Smooth muscle cell of the umbilical artery (primary cell): ENCODE measurements around the gene DBN1. TPM values are rescaled to one million over a fixed set of nuclear protein-coding genes. Genes with fewer than 3 reads are reported as not detected.

Experiments used
- total RNA-seq: library from RNA; depleted of rRNA; stranded (reverse); fragments of >200 nt; gene quantifications from 2 replicates; pipeline ENCODE4 v1.2.3, GENCODE V29; 2014

DBN1 gene
- total RNA-seq: 108 and 180 TPM in 2 replicates

GRCh38 chr5:177473443-177474001, at the start of gene DBN1:
Gene DBN1, minus strand, starts transcription at chr5:177473634. Its CDS starts 113 bp downstream, at chr5:177473521.

GRCh38 chr5:177516601-177517568, 43.5 kb upstream of the DBN1 start, which contains the start of gene DDX41:
Gene DDX41, minus strand, starts transcription at chr5:177516961. Its CDS starts 16 bp downstream, at chr5:177516945.

DNA sequence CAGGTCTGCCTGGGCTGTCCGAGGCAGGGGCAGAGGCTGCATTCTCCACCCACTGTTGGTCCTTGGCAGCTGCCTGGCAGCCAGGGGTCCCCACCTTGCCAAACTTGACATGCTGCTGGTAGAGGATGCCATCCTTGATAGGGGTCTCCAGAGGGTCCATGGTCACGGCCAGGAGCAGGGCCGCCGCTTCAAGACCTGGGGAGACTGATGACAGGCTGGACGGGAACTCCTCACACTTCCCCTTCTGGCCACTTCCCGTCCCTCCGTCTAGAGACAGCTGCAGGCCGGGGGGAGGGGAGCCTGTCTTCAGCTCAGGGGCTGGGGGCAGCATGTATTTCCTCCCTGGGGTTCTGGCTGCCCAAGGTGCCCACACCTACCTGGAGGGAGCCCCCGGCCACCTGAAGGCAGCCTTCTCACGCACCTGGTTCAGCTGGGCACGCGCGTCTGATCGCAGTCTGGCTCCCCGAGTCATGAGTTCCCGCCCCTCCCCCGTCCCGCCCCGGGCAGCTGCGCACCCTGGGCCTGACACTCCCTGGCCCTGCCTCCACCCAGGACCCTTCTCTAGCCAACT, 36.0 kb upstream of the DBN1 start, which contains the start of gene DOK3:
TSS of gene DOK3 (minus strand) at position 446 of the 571 bp plus-strand sequence. CDS start at position 160, 286 bp downstream.

DNA sequence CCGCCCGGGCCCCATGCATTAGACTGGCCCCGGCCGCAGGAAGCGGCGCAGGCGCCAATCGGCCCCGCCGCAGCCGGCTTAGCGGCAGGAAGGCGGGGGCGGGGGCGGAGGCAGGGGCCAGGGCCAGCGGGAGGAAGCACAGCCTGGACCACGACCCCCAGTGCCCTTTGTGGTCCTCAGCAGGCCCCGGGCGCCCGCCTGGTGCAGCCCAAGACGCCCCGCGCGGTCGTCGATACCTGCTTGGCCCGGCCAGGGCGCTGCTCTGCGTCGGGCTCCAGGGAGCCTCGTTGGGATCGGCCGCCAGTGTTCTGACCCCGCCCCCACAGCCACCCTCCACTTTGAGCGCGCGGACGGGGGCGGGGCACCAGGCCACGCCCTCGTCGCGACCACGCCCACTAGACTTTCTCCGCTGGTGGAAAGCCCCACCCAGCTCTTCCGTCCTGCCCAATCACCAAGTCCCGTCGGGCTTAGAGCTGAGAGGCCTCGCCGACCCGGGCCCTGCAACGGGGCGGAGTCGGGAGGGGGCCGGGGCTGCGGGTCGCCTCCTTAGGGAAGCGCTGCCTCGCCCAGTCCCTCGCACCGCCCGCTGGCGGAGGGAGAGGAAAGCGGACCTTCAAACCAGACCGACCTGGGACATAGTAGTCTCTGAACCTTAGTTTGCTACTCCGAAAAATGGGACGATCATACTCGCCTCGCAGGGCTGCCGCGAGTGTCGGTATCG, 24.0 kb upstream of the DBN1 start, which contains the start of gene PDLIM7:
TSS of gene PDLIM7 (minus strand) at position 313 of the 721 bp plus-strand sequence. CDS start 1,092 bp downstream, outside the sequence.

DNA sequence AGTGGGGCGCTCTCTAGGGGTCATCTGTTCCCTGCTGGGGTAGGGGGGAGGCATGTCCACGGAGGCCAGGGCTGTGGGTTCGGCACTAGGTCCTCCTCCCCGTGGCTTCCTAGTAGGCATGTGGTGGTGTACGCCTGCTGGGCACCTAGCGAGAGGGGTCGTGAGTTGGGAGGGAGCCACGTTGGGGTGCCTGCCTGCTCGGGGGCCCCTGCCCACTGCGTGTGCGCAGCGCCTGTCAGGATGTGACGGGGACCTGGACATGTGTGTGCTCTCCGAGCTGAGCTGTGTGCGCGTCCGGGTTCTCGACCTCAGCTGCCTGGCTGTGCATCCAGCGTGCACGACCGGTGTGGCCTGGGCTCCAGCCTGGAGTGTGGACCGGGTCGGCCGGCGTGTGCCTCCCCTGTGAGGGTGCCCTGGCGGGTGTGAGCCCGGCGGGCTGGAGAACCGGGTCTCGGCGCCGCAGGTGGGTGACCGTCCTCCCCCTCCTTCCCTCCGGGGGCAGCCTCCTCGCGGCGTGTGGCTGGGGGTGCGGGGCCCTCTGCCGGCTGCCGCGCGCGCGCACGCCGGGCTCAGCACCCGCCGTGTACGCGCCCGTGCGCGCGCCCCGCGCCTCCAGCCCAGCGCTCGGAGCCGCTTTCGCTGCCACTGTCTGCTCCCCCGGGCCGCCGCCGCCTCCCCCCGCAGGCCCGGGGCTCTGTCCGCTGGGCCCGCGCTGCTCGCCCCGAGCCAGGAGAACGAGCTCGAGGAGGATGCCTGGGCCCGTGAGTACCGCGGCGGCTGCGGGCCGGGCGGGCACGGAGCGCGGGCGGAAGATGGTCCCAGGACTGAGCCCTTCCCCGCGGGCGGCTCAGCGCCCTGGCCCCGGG, 27.0 kb downstream of the DBN1 start, which contains the start of gene PRR7:
TSS of gene PRR7 (plus strand) at position 615 of the 866 bp plus-strand sequence. CDS start 8,254 bp downstream, outside the sequence.

GRCh38 chr5:177426566-177427210, 46.7 kb downstream of the DBN1 start, which contains the start of gene GRK6:
Gene GRK6, plus strand, starts transcription at chr5:177426676. Its CDS starts 170 bp downstream, at chr5:177426846.

GRCh38 chr5:177409043-177409801, 64.2 kb downstream of the DBN1 start, which contains the start of gene F12:
Gene F12, minus strand, starts transcription at chr5:177409564. Its CDS starts 37 bp downstream, at chr5:177409527.

Other genes with a start within 250 kb of the DBN1 start
- gene RAB24, start 169.9 kb downstream of the DBN1 start, total RNA-seq: 17.9 and 25.5 TPM in 2 replicates
- 79.6 and 79.9 TPM in 2 replicates for gene PRELID1, start 169.8 kb downstream of the DBN1 start, total RNA-seq
- gene MXD3, start 161.7 kb downstream of the DBN1 start, total RNA-seq: 1.2 and 4.1 TPM in 2 replicates
- gene LMAN2, start 122.0 kb downstream of the DBN1 start, total RNA-seq: 494 and 696 TPM in 2 replicates
- 3.9 and 4.2 TPM in 2 replicates for gene RGS14, start 115.7 kb downstream of the DBN1 start, total RNA-seq
- not detected in 2 replicates for gene SLC34A1, start 89.2 kb downstream of the DBN1 start, total RNA-seq
- gene PFN3, start 73.0 kb downstream of the DBN1 start, total RNA-seq: not detected in 2 replicates
- 0.51 and 0.89 TPM in 2 replicates for gene F12, start 64.1 kb downstream of the DBN1 start, total RNA-seq
- gene GRK6, start 47.0 kb downstream of the DBN1 start, total RNA-seq: 14.6 and 26.1 TPM in 2 replicates
- 6.2 and 9.5 TPM in 2 replicates for gene PRR7, start 26.8 kb downstream of the DBN1 start, total RNA-seq
- 167 and 241 TPM in 2 replicates for gene PDLIM7, start 24.0 kb upstream of the DBN1 start, total RNA-seq
- gene DOK3, start 36.2 kb upstream of the DBN1 start, total RNA-seq: 3.3 and 8.4 TPM in 2 replicates
- gene DDX41, start 43.3 kb upstream of the DBN1 start, total RNA-seq: 88.5 and 128 TPM in 2 replicates
- 17.2 and 24.9 TPM in 2 replicates for gene FAM193B, start 80.9 kb upstream of the DBN1 start, total RNA-seq
- gene TMED9, start 118.6 kb upstream of the DBN1 start, total RNA-seq: 354 and 386 TPM in 2 replicates
- gene B4GALT7, start 126.5 kb upstream of the DBN1 start, total RNA-seq: 72.1 and 94.4 TPM in 2 replicates